NCI-H748 treated with DMSO at 0.1 percent for 48 hours (cell line): ENCODE results near the gene NAXD.
"Not testable (repeated sequence)": the region's sequence is repeated elsewhere in the genome, so short reads cannot be mapped to it uniquely, and the experiment has no call there.

Experiments used
- DNase-seq: peaks from one replicate; lab custom pipeline; 2025; lab: John Stamatoyannopoulos, UW

Gene NAXD

GRCh38 chr13:110644892-110645521 is 29.7 kb downstream of the NAXD start:
- DNase-seq = no peak

GRCh38 chr13:110645750-110646149 is 30.4 kb downstream of the NAXD start:
- no peak for DNase-seq

GRCh38 chr13:110646442-110647364 is 31.4 kb downstream of the NAXD start:
- no peak for DNase-seq

GRCh38 chr13:110647365-110647737 is 32.0 kb downstream of the NAXD start:
- no peak for DNase-seq

- DNase-seq = no peak
Observed at GRCh38 chr13:110648146-110648819, 32.9 kb downstream of the NAXD start.

- no peak for DNase-seq
Observed at GRCh38 chr13:110648848-110649421, 33.6 kb downstream of the NAXD start.

- no peak for DNase-seq
Observed at GRCh38 chr13:110649551-110649950, 34.2 kb downstream of the NAXD start.

- DNase-seq = no peak
Observed at GRCh38 chr13:110650436-110650835, 35.1 kb downstream of the NAXD start.

- DNase-seq = no peak
Observed at GRCh38 chr13:110651271-110651670, 35.9 kb downstream of the NAXD start.

GRCh38 chr13:110651726-110652230 is 36.4 kb downstream of the NAXD start:
- DNase-seq = no peak

- no peak for DNase-seq
Observed at GRCh38 chr13:110652231-110652730, 36.9 kb downstream of the NAXD start.

GRCh38 chr13:110652764-110653163 is 37.4 kb downstream of the NAXD start:
- no peak for DNase-seq

GRCh38 chr13:110653271-110653670 is 37.9 kb downstream of the NAXD start:
- DNase-seq = no peak

- no peak for DNase-seq
Observed at GRCh38 chr13:110653851-110654250, 38.5 kb downstream of the NAXD start.

- no peak for DNase-seq
Observed at GRCh38 chr13:110657196-110657595, 41.9 kb downstream of the NAXD start.

- DNase-seq = not testable (repeated sequence)
Observed at GRCh38 chr13:110658218-110658911, 43.0 kb downstream of the NAXD start.

- DNase-seq = no peak
Observed at GRCh38 chr13:110661256-110661655, 45.9 kb downstream of the NAXD start.

GRCh38 chr13:110662091-110662490 is 46.7 kb downstream of the NAXD start:
- no peak for DNase-seq

- no peak for DNase-seq
Observed at GRCh38 chr13:110662777-110663443, 47.6 kb downstream of the NAXD start.

- no peak for DNase-seq
Observed at GRCh38 chr13:110663491-110663890, 48.1 kb downstream of the NAXD start.

- no peak for DNase-seq
Observed at GRCh38 chr13:110664041-110664440, 48.7 kb downstream of the NAXD start.
